C4-2B (cell line): ENCODE measurements around the gene CXCR6.

Experiments
- CTCF ChIP-seq: fragments of 450-650 bp; conservative IDR thresholded peaks from 2 replicates; pipeline ENCODE4 v1.5.1; 2017; ENCODE audit warnings: mild to moderate bottlenecking
- ZFX ChIP-seq: fragments of 450-650 bp; IDR thresholded peaks from 2 replicates; pipeline ENCODE4 v1.6.1; 2017

GRCh38 chr3:45984331-45985312, 41.4 kb downstream of the CXCR6 start:
- TF ChIP-seq CTCF (no peak), ZFX (no peak)
